Heart left ventricle (tissue), 16 donors: ENCODE measurements around the gene IQSEC1. TPM values are rescaled to one million over a fixed set of nuclear protein-coding genes. Genes with fewer than 3 reads are reported as not detected.

ENCODE experiments used
- ATAC-seq, 4 donors: fragments of 200-7000 bp; cut with Tn5 transposase; one replicate each; pipeline ENCODE4 v1.9.1; 2020 to 2022; ENCODE audit warnings: moderate library complexity in 4 of 4, mild to moderate bottlenecking in 3 of 4, moderate number of reproducible peaks in 1 of 4
- DNase-seq, 5 donors: peaks; one replicate each; pipeline ENCODE4 v3.0.0-alpha.2; 2020
- H3K27ac ChIP-seq, 12 donors: fragments of 200-600 bp; sonication (generic) in 4 of 12; one replicate each; pipeline versions ENCODE4 v1.5.0 to v1.8.0; 2016 to 2022; ENCODE audit warnings: mild to moderate bottlenecking in 2 of 12
- H3K27me3 ChIP-seq, 9 donors: fragments of 200-600 bp; sonication (generic) in 2 of 9; one replicate each; pipeline versions ENCODE4 v1.5.1 to v1.8.0; 2016 to 2022; ENCODE audit warnings: mild to moderate bottlenecking in 3 of 9
- H3K36me3 ChIP-seq, 9 donors: fragments of 200-600 bp; sonication (generic) in 2 of 9; one replicate each; pipeline versions ENCODE4 v1.5.0 to v1.8.0; 2018 to 2022; ENCODE audit warnings: mild to moderate bottlenecking in 2 of 9
- H3K4me1 ChIP-seq, 12 donors: fragments of 200-600 bp; sonication (generic) in 4 of 12; one replicate each; pipeline versions ENCODE4 v1.5.0 to v1.8.0; 2016 to 2022; ENCODE audit warnings: mild to moderate bottlenecking in 3 of 12
- H3K4me3 ChIP-seq, 12 donors: fragments of 200-600 bp; sonication (generic) in 4 of 12; one replicate each; pipeline versions ENCODE4 v1.5.0 to v1.8.0; 2017 to 2022; ENCODE audit warnings: mild to moderate bottlenecking in 9 of 12, moderate library complexity in 4 of 12
- H3K9me3 ChIP-seq, 12 donors: fragments of 200-600 bp; sonication (generic) in 4 of 12; one replicate each; pipeline versions ENCODE4 v1.5.0 to v1.8.0; 2016 to 2022; ENCODE audit warnings: mild to moderate bottlenecking in 1 of 12
- POLR2A ChIP-seq, 2 donors: fragments of 450-650 bp; IDR thresholded peaks; one replicate each; pipeline ENCODE4 v1.6.1; 2017; ENCODE audit warnings: antibody characterized with exemption in 2 of 2, mild to moderate bottlenecking in 2 of 2, moderate library complexity in 2 of 2
- WGBS, 4 donors: extraction: QIAGEN DNeasy Blood & Tissue Kit in 2 of 4; methylation state at CpG; one replicate each; pipeline versions ENCODE4 v1.1.5 to v1.1.7; 2013 to 2018; 5-methylcytosine and 5-hydroxymethylcytosine counted together
- intact Hi-C, 10 donors: fragments of 100-400 bp; cut with DNase I; formaldehyde crosslinking; loops; one replicate each; pipeline versions ENCODE4 v1.11.1 to v1.14.2; 2022
- polyA plus RNA-seq, 2 donors: library from polyadenylated mRNA; stranded (reverse); fragments of 200-250 nt; gene quantifications; one replicate each; pipeline ENCODE4 v1.2.3, GENCODE V29; 2013
- total RNA-seq, 9 donors: library from RNA; depleted of rRNA in 2 of 9; stranded (reverse); fragments of >200 nt in 2 of 9; fragmentation: NEBNext Ultra II Directional in 3 of 9; extraction: Animal tissue kit (Norgen Biotek cat#: 25700) in 3 of 9; gene quantifications; one replicate each; pipeline versions ENCODE4 v1.1.0 to v1.2.4, GENCODE V29; 2016 to 2023
- TF ChIP-seq, protein P1 (sequence below), 12 donors: fragments of 200-600 bp; sonication (generic) in 4 of 12; IDR thresholded peaks; one replicate each; pipeline versions ENCODE4 v1.5.0 to v1.8.0; 2018 to 2022; ENCODE audit warnings: antibody characterized with exemption in 12 of 12, mild to moderate bottlenecking in 5 of 12
- donor health status: ischemic (EF 13 %, LVEDD 7.1; RV severe dilation, severe dysfunction).
- donor health status: healthy with polysubstance abuse.
- donor health status: DM: no; HTN: yes; CAD: no.
- donor health status: DM: no; HTN: no; CAD: no.
- donor health status: ischemic (EF 25% LVEDD 6.9; RV normal size, moderate dysfunction).
- donor health status: ischemic (EF 25% LVEDD 5.7; RV mildly dilated, moderate dysfunction).
- donor health status: healthy.
- donor health status: DM: yes; HTN: yes; CAD: no.
- donor health status: ischemic (EF 35%, LVEDD 5.7; RV mildly dilated, moderate dysfunction).
- donor health status: nonischemic (EF 11% LVEDD 7.7; RV severe dilation, severe dysfunction).
- donor health status: DM: yes; HTN: yes; CAD: no.
- donor health status: PGD.
- donor health status: ischemic (EF 29% LVEDD 5.4; RV normal size, mild dysfunction).
- donor health status: nonischemic (EF 23%, LVEDD 6.1; RV moderate dilation, normal function).

Gene IQSEC1
- total and polyA plus RNA-seq, 11 donors = 28.8 to 79.1 (median 62.2) TPM

DNA sequence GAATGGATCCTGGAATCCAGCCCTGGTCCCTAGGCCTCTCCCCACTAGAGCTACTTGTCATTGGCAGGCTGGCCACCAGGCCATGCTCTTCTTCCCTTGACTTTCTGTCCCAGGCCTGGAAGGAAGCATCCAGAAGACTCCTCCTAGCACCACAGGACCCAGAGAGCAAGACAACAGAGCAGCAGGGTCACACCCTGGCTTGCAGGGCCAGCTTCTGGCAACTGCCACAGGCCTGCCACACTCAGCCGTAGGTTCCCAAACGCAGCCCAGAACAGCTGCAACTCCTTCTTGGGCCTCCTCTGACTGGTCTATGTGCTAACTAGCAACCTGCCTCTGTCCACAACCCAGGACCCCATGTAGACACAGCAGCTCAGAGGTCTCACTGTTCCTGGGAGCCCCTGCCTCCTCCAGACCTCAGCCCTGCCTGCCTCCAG, 195.1 kb downstream of the IQSEC1 start:
- intact Hi-C loops = loop anchor here in 2 of 10 donors (10.0 kb wide), 2 partner anchors 577 to 963 kb away; no protein-coding TSS in a partner anchor
- no peak for TF ChIP-seq POLR2A (IDR thresholded peaks at IDR 0.05)
- TF ChIP-seq, protein P1, sequence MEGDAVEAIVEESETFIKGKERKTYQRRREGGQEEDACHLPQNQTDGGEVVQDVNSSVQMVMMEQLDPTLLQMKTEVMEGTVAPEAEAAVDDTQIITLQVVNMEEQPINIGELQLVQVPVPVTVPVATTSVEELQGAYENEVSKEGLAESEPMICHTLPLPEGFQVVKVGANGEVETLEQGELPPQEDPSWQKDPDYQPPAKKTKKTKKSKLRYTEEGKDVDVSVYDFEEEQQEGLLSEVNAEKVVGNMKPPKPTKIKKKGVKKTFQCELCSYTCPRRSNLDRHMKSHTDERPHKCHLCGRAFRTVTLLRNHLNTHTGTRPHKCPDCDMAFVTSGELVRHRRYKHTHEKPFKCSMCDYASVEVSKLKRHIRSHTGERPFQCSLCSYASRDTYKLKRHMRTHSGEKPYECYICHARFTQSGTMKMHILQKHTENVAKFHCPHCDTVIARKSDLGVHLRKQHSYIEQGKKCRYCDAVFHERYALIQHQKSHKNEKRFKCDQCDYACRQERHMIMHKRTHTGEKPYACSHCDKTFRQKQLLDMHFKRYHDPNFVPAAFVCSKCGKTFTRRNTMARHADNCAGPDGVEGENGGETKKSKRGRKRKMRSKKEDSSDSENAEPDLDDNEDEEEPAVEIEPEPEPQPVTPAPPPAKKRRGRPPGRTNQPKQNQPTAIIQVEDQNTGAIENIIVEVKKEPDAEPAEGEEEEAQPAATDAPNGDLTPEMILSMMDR (IDR thresholded peaks at IDR 0.05) = no peak
- 84 to 100% (median 94%) methylated on average over 2 of the region's 2 CpGs for WGBS, 4 donors
- H3K4me1 ChIP-seq = peaks cover 0 to 11% (median 6%) of the 10 kb centered on the region in 12 donors
- H3K27ac ChIP-seq = no peak overlapping the region
- DNase-seq (peak in 1 of 5 donors; percentile 4), ATAC-seq (no peak)
- no peak overlapping the region for H3K4me3 ChIP-seq
- no peaks in the 10 kb centered on the region for H3K9me3 ChIP-seq
- H3K36me3 ChIP-seq = no peaks in the 10 kb centered on the region
- peaks cover 0 to 4% (median 0%) of the 10 kb centered on the region in 9 donors for H3K27me3 ChIP-seq

DNA sequence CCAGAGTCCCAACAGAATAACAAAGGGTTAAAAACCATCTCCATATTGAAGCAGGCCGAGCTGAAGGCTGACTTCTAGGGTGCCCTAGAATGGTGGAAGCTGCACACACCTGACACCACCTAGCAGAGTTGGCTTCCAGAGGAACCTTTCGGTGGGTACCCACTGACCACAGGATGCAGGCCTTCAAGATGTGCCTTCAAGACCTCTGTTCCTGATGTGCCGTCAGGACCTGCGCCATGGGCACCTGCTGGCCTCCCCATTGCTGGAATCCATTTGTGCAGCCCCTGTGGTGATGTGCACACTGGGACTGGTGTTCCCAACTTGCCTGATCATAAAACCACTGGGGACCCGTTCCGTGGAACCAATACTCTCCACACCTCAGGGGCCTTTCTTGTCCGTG, 196.2 kb downstream of the IQSEC1 start:
- H3K27me3 ChIP-seq = peaks cover 0 to 4% (median 0%) of the 10 kb centered on the region in 9 donors
- peak in 1 of 5 donors; percentile 13 for DNase-seq
- no peaks in the 10 kb centered on the region for H3K36me3 ChIP-seq
- ATAC-seq = no peak
- intact Hi-C loops = loop anchor here in 2 of 10 donors (10.0 kb wide), 2 partner anchors 578 to 962 kb away; no protein-coding TSS in a partner anchor
- TF ChIP-seq POLR2A (IDR thresholded peaks at IDR 0.05) = no peak
- no peak overlapping the region for H3K4me3 ChIP-seq
- H3K27ac ChIP-seq = no peak overlapping the region
- peaks cover 0 to 11% (median 6%) of the 10 kb centered on the region in 12 donors for H3K4me1 ChIP-seq
- WGBS, 4 donors = 94 to 96% (median 95%) methylated on average over 7 of the region's 7 CpGs
- H3K9me3 ChIP-seq = no peaks in the 10 kb centered on the region

DNA sequence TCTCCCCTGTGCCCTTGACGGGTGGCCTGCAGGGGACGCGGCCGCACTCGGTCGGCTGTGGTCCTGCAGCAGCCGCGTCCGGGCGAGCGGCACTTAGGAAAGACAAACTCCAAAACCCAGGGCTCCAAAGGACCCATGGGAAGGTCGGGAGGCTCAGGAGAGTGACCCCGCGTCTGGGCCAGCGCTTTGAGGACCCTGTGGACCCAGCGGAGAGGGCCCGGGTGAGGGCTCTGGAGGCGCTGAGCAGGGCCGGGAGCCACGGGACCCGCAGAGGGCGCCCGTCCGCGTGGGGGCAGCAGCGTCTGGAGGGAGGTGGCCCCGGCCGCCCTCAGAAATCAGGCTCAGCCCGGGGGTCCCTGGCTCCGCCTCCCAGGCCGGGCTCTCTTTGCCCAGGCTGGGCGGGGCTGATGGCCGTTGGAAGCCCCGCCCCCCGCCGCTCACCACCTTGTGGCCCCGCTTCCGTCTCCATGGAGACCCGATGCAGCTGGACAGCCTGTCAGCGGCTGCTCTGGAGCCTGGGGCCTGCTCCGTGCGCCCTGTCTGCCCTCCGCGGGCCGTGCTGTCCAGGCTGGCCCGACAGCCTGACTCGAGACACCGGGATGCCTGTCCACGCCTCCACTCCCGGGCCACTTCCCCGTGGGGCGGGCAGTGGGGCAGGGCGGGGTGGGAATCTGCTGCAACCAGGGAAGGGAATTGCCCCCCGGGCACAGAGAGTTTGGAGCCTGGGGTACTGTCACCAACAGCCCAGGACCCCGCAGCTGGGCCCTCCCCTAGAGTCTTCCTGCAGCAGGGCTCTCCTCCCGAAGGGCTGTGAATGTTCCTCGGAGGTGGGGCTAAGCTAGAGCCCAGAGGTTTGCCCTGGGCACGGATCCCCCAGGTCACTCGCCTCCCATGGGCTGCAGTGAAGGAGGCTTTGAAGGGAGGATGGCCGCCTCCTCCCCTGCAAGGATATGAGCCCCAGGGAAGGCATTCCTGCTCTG, 197.1 kb downstream of the IQSEC1 start:
- DNase-seq = peak; percentile 31 to 80 (median 68)
- WGBS, 4 donors = 24 to 47% (median 36%) methylated on average over 29 to 60 of the region's 60 CpGs
- H3K4me1 ChIP-seq = peaks cover 0 to 11% (median 6%) of the 10 kb centered on the region in 12 donors
- intact Hi-C loops = loop anchor here in 2 of 10 donors (10.0 kb wide), 2 partner anchors 579 to 961 kb away; no protein-coding TSS in a partner anchor
- peak overlapping the region in 9 of 12 donors; percentile 15 to 47 (median 35) for H3K4me3 ChIP-seq
- TF ChIP-seq, protein P1 (IDR thresholded peaks at IDR 0.05) = peak in 11 of 12 donors; percentile 9 to 50 (median 31)
- TF ChIP-seq POLR2A (IDR thresholded peaks at IDR 0.05) = no peak
- no peaks in the 10 kb centered on the region for H3K9me3 ChIP-seq
- no peaks in the 10 kb centered on the region for H3K36me3 ChIP-seq
- peak in 3 of 4 donors; percentile 71 to 82 (median 74) for ATAC-seq
- peaks cover 0 to 4% (median 0%) of the 10 kb centered on the region in 9 donors for H3K27me3 ChIP-seq
- no peak overlapping the region for H3K27ac ChIP-seq

DNA sequence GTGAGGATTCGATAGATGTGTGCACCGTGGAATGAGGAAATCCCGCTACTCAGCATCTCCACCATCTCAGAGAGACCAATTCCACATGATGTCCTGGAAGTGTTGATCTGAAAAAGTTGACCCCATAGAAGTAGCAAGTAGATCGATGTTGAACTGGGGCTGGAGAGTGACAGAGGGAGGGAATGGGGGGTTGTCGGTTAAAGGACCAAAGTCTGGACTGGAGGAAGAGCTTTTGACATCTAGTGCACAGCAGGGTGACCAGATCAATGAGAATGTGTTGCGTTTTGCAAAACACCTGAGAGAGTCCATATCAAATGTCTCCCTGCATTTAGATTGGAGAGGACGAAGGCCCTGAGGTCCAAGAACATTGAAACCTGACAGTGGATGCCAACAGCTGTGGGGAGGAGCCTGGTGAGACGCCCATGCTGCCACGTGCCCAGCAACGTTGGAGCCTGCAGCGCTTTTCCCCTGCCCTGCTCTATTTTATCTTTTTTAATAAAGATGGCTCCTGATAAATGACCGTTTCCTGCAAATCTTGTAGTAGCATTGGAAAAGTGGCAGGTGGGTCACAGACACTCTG, 201.7 kb downstream of the IQSEC1 start:
- TF ChIP-seq, protein P1 (IDR thresholded peaks at IDR 0.05) = no peak
- TF ChIP-seq POLR2A (IDR thresholded peaks at IDR 0.05) = no peak
- Histone ChIP-seq H3K9me3 (no peaks in the 10 kb centered on the region), H3K4me3 (no peak overlapping the region), H3K27ac (no peak overlapping the region), H3K36me3 (no peaks in the 10 kb centered on the region), H3K27me3 (peaks cover 0 to 13% (median 0%) of the 10 kb centered on the region in 9 donors), H3K4me1 (peaks cover 0 to 22% (median 13%) of the 10 kb centered on the region in 12 donors)
- peak in 1 of 5 donors; percentile 1 for DNase-seq
- 80 to 88% (median 84%) methylated on average over 12 of the region's 12 CpGs for WGBS, 4 donors
- no peak for ATAC-seq
- intact Hi-C loops = loop anchor here in 2 of 10 donors (10.0 kb wide), 2 partner anchors 583 to 957 kb away; no protein-coding TSS in a partner anchor
